Stimulated activated CD4-positive, alpha-beta T cell treated with anti-CD3 and anti-CD28 coated beads, TNF-alpha, amount 100 ng/mL, for 48 hours (primary cell): ENCODE data around the gene QPRT.
"Not testable (repeated sequence)": the region's sequence is repeated elsewhere in the genome, so short reads cannot be mapped to it uniquely, and the experiment has no call there.

Experiments used
- DNase-seq, 3 donors: peaks; one replicate each; pipeline ENCODE4 v3.0.0-alpha.2; 2020; ENCODE audit warnings: low read depth in 3 of 3

Gene QPRT

GRCh38 chr16:29746518-29746917 lies 67.5 kb downstream of the QPRT start:
- not testable (repeated sequence) for DNase-seq
